OCI-LY7 (cell line): ENCODE results near the gene COL5A2.

ENCODE experiments used
- EZH2phosphoT487 ChIP-seq: fragments of 200-600 bp; sonication (generic); IDR thresholded peaks from 2 replicates; pipeline ENCODE4 v1.6.1; 2018; ENCODE audit warnings: low read depth, borderline replicate concordance, mild to moderate bottlenecking, mixed run types, antibody characterized with exemption, low read length, moderate library complexity, mixed read lengths
- TF ChIP-seq, protein P1 (sequence below): fragments of 200-600 bp; sonication (generic); conservative IDR thresholded peaks from 2 replicates; pipeline ENCODE4 v1.5.1; 2014; ENCODE audit warnings: mild to moderate bottlenecking, antibody characterized with exemption, low read length, moderate library complexity, mixed read lengths

DNA sequence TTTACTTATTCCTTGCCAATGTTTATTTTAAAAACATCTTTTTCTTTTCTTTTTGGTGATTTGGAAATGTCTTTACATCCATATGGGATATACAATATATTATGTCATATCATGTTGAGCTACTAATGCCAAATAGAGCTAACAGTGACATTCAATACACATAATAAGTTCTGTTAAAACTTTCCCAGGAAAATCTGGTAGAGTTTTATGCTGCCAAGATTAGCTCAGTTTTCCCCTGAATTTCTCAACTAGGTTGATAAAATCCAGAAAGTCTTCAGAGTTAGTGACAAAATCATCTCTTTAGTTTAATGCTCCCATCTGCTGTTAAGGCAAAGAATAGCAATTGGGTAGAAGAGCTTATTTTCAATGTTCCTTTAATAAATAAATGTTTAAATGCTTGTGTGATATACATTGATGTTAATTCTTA lies 195.5 kb downstream of the COL5A2 start:
- TF ChIP-seq, protein P1, sequence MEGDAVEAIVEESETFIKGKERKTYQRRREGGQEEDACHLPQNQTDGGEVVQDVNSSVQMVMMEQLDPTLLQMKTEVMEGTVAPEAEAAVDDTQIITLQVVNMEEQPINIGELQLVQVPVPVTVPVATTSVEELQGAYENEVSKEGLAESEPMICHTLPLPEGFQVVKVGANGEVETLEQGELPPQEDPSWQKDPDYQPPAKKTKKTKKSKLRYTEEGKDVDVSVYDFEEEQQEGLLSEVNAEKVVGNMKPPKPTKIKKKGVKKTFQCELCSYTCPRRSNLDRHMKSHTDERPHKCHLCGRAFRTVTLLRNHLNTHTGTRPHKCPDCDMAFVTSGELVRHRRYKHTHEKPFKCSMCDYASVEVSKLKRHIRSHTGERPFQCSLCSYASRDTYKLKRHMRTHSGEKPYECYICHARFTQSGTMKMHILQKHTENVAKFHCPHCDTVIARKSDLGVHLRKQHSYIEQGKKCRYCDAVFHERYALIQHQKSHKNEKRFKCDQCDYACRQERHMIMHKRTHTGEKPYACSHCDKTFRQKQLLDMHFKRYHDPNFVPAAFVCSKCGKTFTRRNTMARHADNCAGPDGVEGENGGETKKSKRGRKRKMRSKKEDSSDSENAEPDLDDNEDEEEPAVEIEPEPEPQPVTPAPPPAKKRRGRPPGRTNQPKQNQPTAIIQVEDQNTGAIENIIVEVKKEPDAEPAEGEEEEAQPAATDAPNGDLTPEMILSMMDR: no peak
- no peak for TF ChIP-seq EZH2phosphoT487
